Mesothelial cell of epicardium (in vitro differentiated cells): ENCODE results near the gene GALNTL6. TPM values are rescaled to one million over a fixed set of nuclear protein-coding genes. Genes with fewer than 3 reads are reported as not detected.
A peak's percentile ranks its signal among the peaks of the same experiment; 100 is the strongest.

Source experiments
- DNase-seq, 2 experiments: peaks; one replicate each; pipeline ENCODE4 v3.0.0; 2021; ENCODE audit warnings: low spot score in 2 of 2; ENCODE audit not compliant: unreplicated experiment in 2 of 2
- H3K27ac Mint-ChIP-seq: 2 replicates; pipeline ENCODE4 v1.8.0; 2021; ENCODE audit warnings: mixed read lengths
- H3K27me3 Mint-ChIP-seq: 2 replicates; pipeline ENCODE4 v1.8.0; 2021; ENCODE audit warnings: low read depth, mixed read lengths
- H3K36me3 Mint-ChIP-seq: 2 replicates; pipeline ENCODE4 v1.8.0; 2021; ENCODE audit warnings: mixed read lengths
- H3K4me1 Mint-ChIP-seq: 2 replicates; pipeline ENCODE4 v1.8.0; 2021; ENCODE audit warnings: mixed read lengths
- H3K4me3 Mint-ChIP-seq: 2 replicates; pipeline ENCODE4 v1.8.0; 2021; ENCODE audit warnings: mild to moderate bottlenecking, moderate library complexity, mixed read lengths
- H3K9me3 Mint-ChIP-seq: 2 replicates; pipeline ENCODE4 v1.8.0; 2021; ENCODE audit warnings: mixed read lengths
- CTCF ChIP-seq: fragments of 200-600 bp; sonication (generic); IDR thresholded peaks from one replicate; pipeline ENCODE4 v1.5.0; 2021; ENCODE audit warnings: antibody characterized with exemption; ENCODE audit not compliant: unreplicated experiment
- total RNA-seq: library from RNA; stranded (reverse); gene quantifications from 3 replicates; pipeline ENCODE4 v1.2.1, GENCODE V29; 2021

GALNTL6 gene
- total RNA-seq, 1 donor from 2014 or later = 1.3 TPM

GRCh38 chr4:171847751-171848150 is 34.5 kb downstream of the GALNTL6 start:
- H3K27me3 Mint-ChIP-seq = peaks cover 3% of the 10 kb centered on the region
- no peak for DNase-seq
- no peak overlapping the region for H3K4me3 Mint-ChIP-seq
- TF ChIP-seq CTCF = no peak
- no peaks in the 10 kb centered on the region for H3K4me1 Mint-ChIP-seq
- no peaks in the 10 kb centered on the region for H3K36me3 Mint-ChIP-seq
- H3K27ac Mint-ChIP-seq = no peak overlapping the region
- no peaks in the 10 kb centered on the region for H3K9me3 Mint-ChIP-seq

GRCh38 chr4:171849686-171850222 is 36.5 kb downstream of the GALNTL6 start:
- no peak for TF ChIP-seq CTCF
- DNase-seq = no peak
- H3K27ac Mint-ChIP-seq = no peak overlapping the region

GRCh38 chr4:171851295-171851694 is 38.1 kb downstream of the GALNTL6 start:
- H3K4me1 Mint-ChIP-seq = no peaks in the 10 kb centered on the region
- no peak overlapping the region for H3K4me3 Mint-ChIP-seq
- H3K9me3 Mint-ChIP-seq = no peaks in the 10 kb centered on the region
- no peak for DNase-seq
- no peaks in the 10 kb centered on the region for H3K27me3 Mint-ChIP-seq
- no peak overlapping the region for H3K27ac Mint-ChIP-seq
- no peak for TF ChIP-seq CTCF
- no peaks in the 10 kb centered on the region for H3K36me3 Mint-ChIP-seq

More at GRCh38 chr4:171849686-171850222, 36.5 kb downstream of the GALNTL6 start:
- no peak overlapping the region for H3K4me3 Mint-ChIP-seq
- H3K4me1 Mint-ChIP-seq = no peaks in the 10 kb centered on the region
- H3K9me3 Mint-ChIP-seq = no peaks in the 10 kb centered on the region
- no peaks in the 10 kb centered on the region for H3K27me3 Mint-ChIP-seq
- no peaks in the 10 kb centered on the region for H3K36me3 Mint-ChIP-seq

- no peaks in the 10 kb centered on the region for H3K27me3 Mint-ChIP-seq
- no peak for DNase-seq
- peaks cover 2% of the 10 kb centered on the region for H3K4me1 Mint-ChIP-seq
- peak overlapping the region; percentile 76 for H3K27ac Mint-ChIP-seq
- H3K4me3 Mint-ChIP-seq = no peak overlapping the region
- no peaks in the 10 kb centered on the region for H3K36me3 Mint-ChIP-seq
- TF ChIP-seq CTCF = no peak
- H3K9me3 Mint-ChIP-seq = no peaks in the 10 kb centered on the region
Observed at GRCh38 chr4:171857302-171858012, 44.3 kb downstream of the GALNTL6 start.

GRCh38 chr4:171875291-171875690 is 62.1 kb downstream of the GALNTL6 start:
- H3K27ac Mint-ChIP-seq = no peak overlapping the region
- DNase-seq = no peak
- no peak for TF ChIP-seq CTCF
- no peaks in the 10 kb centered on the region for H3K27me3 Mint-ChIP-seq
- H3K4me3 Mint-ChIP-seq = no peak overlapping the region
- H3K9me3 Mint-ChIP-seq = no peaks in the 10 kb centered on the region
- peaks cover 2% of the 10 kb centered on the region for H3K4me1 Mint-ChIP-seq
- no peaks in the 10 kb centered on the region for H3K36me3 Mint-ChIP-seq
